ENCODE data around the gene ZMPSTE24. TPM values are rescaled to one million over a fixed set of nuclear protein-coding genes. Genes with fewer than 3 reads are reported as not detected.

The ZMPSTE24 gene
- total RNA-seq, 4 donors from 2014 or later: 3.4 to 40.8 (median 23.7) TPM

DNA sequence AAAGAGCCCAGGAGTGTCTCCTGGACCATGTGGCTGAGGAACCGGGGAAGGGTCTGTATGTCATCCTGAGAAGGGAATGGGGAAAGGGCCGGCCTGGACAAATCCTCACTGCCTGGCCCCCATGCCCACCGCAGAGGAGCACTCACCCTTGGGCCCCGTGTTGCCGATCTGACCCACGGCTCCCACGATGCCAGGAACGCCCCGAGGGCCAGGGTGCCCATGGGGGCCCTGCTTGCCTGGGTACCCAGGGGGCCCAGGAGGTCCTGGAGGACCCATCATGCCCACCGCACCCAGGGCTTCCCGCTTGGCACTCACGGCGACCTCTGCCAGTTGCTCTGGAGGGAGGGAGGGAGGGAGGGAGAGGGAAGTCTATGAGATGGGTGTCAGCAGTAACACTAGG is 44.4 kb downstream of the ZMPSTE24 start:
- 88% methylated on average over 13 of the region's 13 CpGs; no CpG with 5 or more reads in 1 of the 2 donors for WGBS, 2 donors (ENCODE audit: low coverage in 1 of 2)

DNA sequence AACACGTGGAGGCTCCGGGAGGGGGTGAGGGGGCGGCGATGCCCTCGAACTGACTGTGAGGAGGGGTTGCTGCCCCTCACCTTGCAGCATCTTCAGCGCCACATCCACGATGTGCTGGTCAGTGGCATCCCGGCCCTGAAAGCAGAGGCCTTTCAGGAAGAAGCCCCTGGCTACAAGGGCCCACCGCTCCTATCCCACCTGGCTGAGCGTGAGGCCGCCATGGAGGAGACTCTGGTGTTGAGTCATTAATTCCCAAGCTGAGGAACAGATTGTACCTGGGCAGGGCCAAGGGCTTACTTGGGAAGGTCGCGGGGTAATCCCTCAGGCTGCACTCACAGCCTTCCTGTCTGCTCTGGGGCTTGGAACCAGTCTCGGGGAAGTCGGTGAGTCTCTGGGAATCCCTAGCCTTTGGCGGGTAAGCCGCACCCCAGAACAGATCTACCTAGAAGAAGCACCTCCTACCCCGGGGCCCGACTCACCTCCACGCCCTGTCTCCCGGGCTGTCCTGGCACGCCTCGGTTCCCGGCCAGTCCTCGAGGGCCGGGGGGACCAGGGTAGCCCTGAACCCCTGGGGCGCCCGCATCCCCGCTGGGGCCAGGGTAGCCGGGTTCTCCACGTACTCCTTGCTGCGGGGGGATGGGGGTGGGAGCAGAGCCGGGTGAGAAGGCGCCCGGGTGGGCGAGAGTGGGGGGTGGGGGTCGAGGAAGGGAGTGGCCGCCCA is 45.2 kb downstream of the ZMPSTE24 start:
- no peaks in the 10 kb centered on the region for H3K27me3 ChIP-seq
- intact Hi-C loops (cut with DNase I; ENCODE audit: low total_unique reads): no loop called here
- no peak overlapping the region for H3K4me3 ChIP-seq
- H3K9me3 ChIP-seq: no peaks in the 10 kb centered on the region
- 96% methylated on average over 31 of the region's 38 CpGs; no CpG with 5 or more reads in 1 of the 2 donors for WGBS, 2 donors (ENCODE audit: low coverage in 1 of 2)
- no peaks in the 10 kb centered on the region for H3K4me1 ChIP-seq
- H3K27ac ChIP-seq: no peak overlapping the region
- H3K36me3 ChIP-seq: no peaks in the 10 kb centered on the region
- DNase-seq: no peak
- no peak for TF ChIP-seq POLR2AphosphoS5 (IDR thresholded peaks at IDR 0.05)
- TF ChIP-seq EP300 (IDR thresholded peaks at IDR 0.05; ENCODE audit: low read depth): no peak
- no peak for TF ChIP-seq POLR2A (IDR thresholded peaks at IDR 0.05)
- TF ChIP-seq, protein P1, sequence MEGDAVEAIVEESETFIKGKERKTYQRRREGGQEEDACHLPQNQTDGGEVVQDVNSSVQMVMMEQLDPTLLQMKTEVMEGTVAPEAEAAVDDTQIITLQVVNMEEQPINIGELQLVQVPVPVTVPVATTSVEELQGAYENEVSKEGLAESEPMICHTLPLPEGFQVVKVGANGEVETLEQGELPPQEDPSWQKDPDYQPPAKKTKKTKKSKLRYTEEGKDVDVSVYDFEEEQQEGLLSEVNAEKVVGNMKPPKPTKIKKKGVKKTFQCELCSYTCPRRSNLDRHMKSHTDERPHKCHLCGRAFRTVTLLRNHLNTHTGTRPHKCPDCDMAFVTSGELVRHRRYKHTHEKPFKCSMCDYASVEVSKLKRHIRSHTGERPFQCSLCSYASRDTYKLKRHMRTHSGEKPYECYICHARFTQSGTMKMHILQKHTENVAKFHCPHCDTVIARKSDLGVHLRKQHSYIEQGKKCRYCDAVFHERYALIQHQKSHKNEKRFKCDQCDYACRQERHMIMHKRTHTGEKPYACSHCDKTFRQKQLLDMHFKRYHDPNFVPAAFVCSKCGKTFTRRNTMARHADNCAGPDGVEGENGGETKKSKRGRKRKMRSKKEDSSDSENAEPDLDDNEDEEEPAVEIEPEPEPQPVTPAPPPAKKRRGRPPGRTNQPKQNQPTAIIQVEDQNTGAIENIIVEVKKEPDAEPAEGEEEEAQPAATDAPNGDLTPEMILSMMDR (IDR thresholded peaks at IDR 0.05): no peak
- in situ Hi-C loops (cut with MboI; ENCODE audit: low pct_ligation_motif_present in 1 of 4, low pct_unique_long_range_greater_than_20kb in 1 of 4, low sequenced_read_pairs in 3 of 4): no loop called here

More for the DNA sequence above, 44.4 kb downstream of the ZMPSTE24 start:
- no peak for DNase-seq
- no peaks in the 10 kb centered on the region for H3K9me3 ChIP-seq
- TF ChIP-seq, protein P1 (IDR thresholded peaks at IDR 0.05): no peak
- TF ChIP-seq POLR2A (IDR thresholded peaks at IDR 0.05) (no peak), EP300 (IDR thresholded peaks at IDR 0.05; ENCODE audit: low read depth) (no peak), POLR2AphosphoS5 (IDR thresholded peaks at IDR 0.05) (no peak)
- H3K4me1 ChIP-seq: no peaks in the 10 kb centered on the region
- no peak overlapping the region for H3K27ac ChIP-seq
- H3K4me3 ChIP-seq: no peak overlapping the region
- intact Hi-C loops (cut with DNase I; ENCODE audit: low total_unique reads) (no loop called here), in situ Hi-C loops (cut with MboI; ENCODE audit: low pct_ligation_motif_present in 1 of 4, low pct_unique_long_range_greater_than_20kb in 1 of 4, low sequenced_read_pairs in 3 of 4) (no loop called here)
- no peaks in the 10 kb centered on the region for H3K36me3 ChIP-seq
- no peaks in the 10 kb centered on the region for H3K27me3 ChIP-seq

GRCh38 chr1:40303790-40304189 is 45.8 kb downstream of the ZMPSTE24 start:
- in situ Hi-C loops (cut with MboI; ENCODE audit: low pct_ligation_motif_present in 1 of 4, low pct_unique_long_range_greater_than_20kb in 1 of 4, low sequenced_read_pairs in 3 of 4): no loop called here
- Histone ChIP-seq H3K27me3 (no peaks in the 10 kb centered on the region), H3K4me3 (no peak overlapping the region), H3K9me3 (no peaks in the 10 kb centered on the region), H3K36me3 (no peaks in the 10 kb centered on the region), H3K27ac (no peak overlapping the region), H3K4me1 (no peaks in the 10 kb centered on the region)
- 90% methylated on average over 30 of the region's 33 CpGs; no CpG with 5 or more reads in 1 of the 2 donors for WGBS, 2 donors (ENCODE audit: low coverage in 1 of 2)
- no peak for TF ChIP-seq EP300 (IDR thresholded peaks at IDR 0.05; ENCODE audit: low read depth)
- TF ChIP-seq, protein P1 (IDR thresholded peaks at IDR 0.05): no peak
- no peak for TF ChIP-seq POLR2A (IDR thresholded peaks at IDR 0.05)
- intact Hi-C loops (cut with DNase I; ENCODE audit: low total_unique reads): no loop called here
- no peak for DNase-seq

- in situ Hi-C loops (cut with MboI; ENCODE audit: low pct_ligation_motif_present in 1 of 4, low pct_unique_long_range_greater_than_20kb in 1 of 4, low sequenced_read_pairs in 3 of 4): no loop called here
- Histone ChIP-seq H3K27me3 (no peaks in the 10 kb centered on the region), H3K4me1 (no peaks in the 10 kb centered on the region), H3K36me3 (no peaks in the 10 kb centered on the region), H3K4me3 (no peak overlapping the region), H3K9me3 (no peaks in the 10 kb centered on the region), H3K27ac (no peak overlapping the region)
- intact Hi-C loops (cut with DNase I; ENCODE audit: low total_unique reads): no loop called here
- DNase-seq: no peak
- TF ChIP-seq, protein P1 (IDR thresholded peaks at IDR 0.05): no peak
- no peak for TF ChIP-seq POLR2AphosphoS5 (IDR thresholded peaks at IDR 0.05)
- TF ChIP-seq EP300 (IDR thresholded peaks at IDR 0.05; ENCODE audit: low read depth): no peak
- no peak for TF ChIP-seq POLR2A (IDR thresholded peaks at IDR 0.05)
- 80% methylated on average over 1 to 5 of the region's 5 CpGs for WGBS, 2 donors (ENCODE audit: low coverage in 1 of 2)
Measured at GRCh38 chr1:40305451-40305850, 47.4 kb downstream of the ZMPSTE24 start.
